SJSA1 (cell line): ENCODE measurements around the gene GLB1L. TPM values are rescaled to one million over a fixed set of nuclear protein-coding genes. Genes with fewer than 3 reads are reported as not detected.

ENCODE experiments used
- DNase-seq, 2 experiments: peaks; one replicate each; pipeline ENCODE4 v3.0.0-alpha.2; 2015 to 2020; ENCODE audit warnings: low spot score in 2 of 2, low read depth in 1 of 2
- H3K27ac ChIP-seq: fragments of 250-450 bp; sonication (Bioruptor Pico); 2 replicates; pipeline ENCODE4 v1.5.1; 2020; ENCODE audit warnings: mild to moderate bottlenecking, moderate library complexity
- H3K27me3 ChIP-seq: fragments of 250-450 bp; sonication (Bioruptor Pico); replicated peaks from 2 replicates; pipeline ENCODE4 v1.5.1; 2020; ENCODE audit warnings: mild to moderate bottlenecking, moderate library complexity
- H3K36me3 ChIP-seq: fragments of 250-450 bp; sonication (Bioruptor Pico); 2 replicates; pipeline ENCODE4 v1.5.1; 2020; ENCODE audit warnings: mild to moderate bottlenecking
- H3K4me1 ChIP-seq: fragments of 250-450 bp; sonication (Bioruptor Pico); replicated peaks from 2 replicates; pipeline ENCODE4 v1.6.1; 2021; ENCODE audit warnings: mild to moderate bottlenecking
- H3K4me3 ChIP-seq: fragments of 250-450 bp; sonication (Bioruptor Pico); 2 replicates; pipeline ENCODE4 v1.5.1; 2020; ENCODE audit warnings: mild to moderate bottlenecking
- H3K9me3 ChIP-seq: fragments of 250-450 bp; sonication (Bioruptor Pico); replicated peaks from 2 replicates; pipeline ENCODE4 v1.5.1; 2020; ENCODE audit warnings: mild to moderate bottlenecking
- total RNA-seq: library from RNA; depleted of rRNA; stranded (reverse); fragments of >200 nt; shearing (Covaris generic); gene quantifications from 2 replicates; pipeline ENCODE4 v1.2.3, GENCODE V29; 2014

GLB1L gene
- total RNA-seq, 1 experiment from 2014 or later = 3.6 TPM

DNA sequence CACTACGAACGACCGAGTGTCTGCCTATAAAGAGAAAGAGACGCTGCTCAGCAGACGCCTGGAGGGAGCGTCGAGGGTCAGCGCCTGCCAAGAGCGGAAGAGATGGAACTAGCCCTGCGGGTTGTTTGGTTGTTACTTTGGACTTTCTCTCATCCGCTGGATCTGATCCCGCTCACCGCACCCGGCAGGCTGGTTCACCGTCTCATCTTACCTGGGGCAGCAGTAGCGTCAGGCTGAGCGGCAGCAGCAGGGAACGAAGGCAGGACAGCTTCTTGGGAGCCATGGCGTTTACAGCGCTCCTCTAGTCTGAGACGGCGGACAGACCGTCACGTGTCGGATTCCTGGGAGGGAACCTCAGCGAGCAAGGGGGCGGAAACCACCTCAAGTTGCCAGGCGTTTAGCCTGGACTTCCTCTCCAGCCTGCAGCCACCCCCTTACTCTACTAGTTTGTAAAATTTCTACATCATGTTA lies 1.9 kb downstream of the GLB1L start:
- Histone ChIP-seq H3K27ac (no peak overlapping the region), H3K4me3 (no peak overlapping the region), H3K4me1 (peaks cover 17% of the 10 kb centered on the region), H3K27me3 (no peaks in the 10 kb centered on the region), H3K36me3 (peaks cover 23% of the 10 kb centered on the region), H3K9me3 (no peaks in the 10 kb centered on the region)
- DNase-seq = no peak

- Histone ChIP-seq H3K27me3 (no peaks in the 10 kb centered on the region), H3K36me3 (peaks cover 54% of the 10 kb centered on the region), H3K4me1 (peaks cover 7% of the 10 kb centered on the region), H3K27ac (no peak overlapping the region), H3K9me3 (no peaks in the 10 kb centered on the region), H3K4me3 (no peak overlapping the region)
- DNase-seq = no peak
These were observed 10.9 kb downstream of the GLB1L start for GRCh38 chr2:219234331-219234730.

DNA sequence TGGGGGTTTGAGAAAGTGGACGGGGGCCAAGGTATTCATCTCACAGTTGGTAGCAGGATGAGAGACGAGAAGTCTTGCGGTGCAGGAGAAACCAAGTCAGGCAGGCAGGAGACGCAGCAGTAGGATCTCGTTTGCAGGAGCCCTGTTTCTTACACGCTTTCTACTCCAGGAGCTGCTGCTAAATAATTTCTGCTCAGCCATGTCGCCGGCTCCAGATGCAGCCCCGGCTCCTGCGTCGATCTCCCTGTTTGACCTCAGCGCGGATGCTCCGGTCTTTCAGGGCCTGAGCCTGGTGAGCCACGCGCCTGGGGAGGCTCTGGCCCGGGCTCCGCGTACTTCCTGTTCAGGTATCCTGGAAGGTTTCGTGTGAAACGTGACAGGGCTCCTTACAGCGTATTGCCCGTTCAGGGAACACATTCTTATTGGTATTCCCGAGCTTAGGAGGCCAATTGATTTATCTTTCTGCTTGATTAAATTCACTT lies 15.1 kb downstream of the GLB1L start:
- DNase-seq = no peak
- Histone ChIP-seq H3K27ac (peak overlapping the region; percentile 82), H3K27me3 (no peaks in the 10 kb centered on the region), H3K9me3 (no peaks in the 10 kb centered on the region), H3K4me3 (peak overlapping the region; percentile 82), H3K4me1 (peaks cover 19% of the 10 kb centered on the region), H3K36me3 (peaks cover 52% of the 10 kb centered on the region)

DNA sequence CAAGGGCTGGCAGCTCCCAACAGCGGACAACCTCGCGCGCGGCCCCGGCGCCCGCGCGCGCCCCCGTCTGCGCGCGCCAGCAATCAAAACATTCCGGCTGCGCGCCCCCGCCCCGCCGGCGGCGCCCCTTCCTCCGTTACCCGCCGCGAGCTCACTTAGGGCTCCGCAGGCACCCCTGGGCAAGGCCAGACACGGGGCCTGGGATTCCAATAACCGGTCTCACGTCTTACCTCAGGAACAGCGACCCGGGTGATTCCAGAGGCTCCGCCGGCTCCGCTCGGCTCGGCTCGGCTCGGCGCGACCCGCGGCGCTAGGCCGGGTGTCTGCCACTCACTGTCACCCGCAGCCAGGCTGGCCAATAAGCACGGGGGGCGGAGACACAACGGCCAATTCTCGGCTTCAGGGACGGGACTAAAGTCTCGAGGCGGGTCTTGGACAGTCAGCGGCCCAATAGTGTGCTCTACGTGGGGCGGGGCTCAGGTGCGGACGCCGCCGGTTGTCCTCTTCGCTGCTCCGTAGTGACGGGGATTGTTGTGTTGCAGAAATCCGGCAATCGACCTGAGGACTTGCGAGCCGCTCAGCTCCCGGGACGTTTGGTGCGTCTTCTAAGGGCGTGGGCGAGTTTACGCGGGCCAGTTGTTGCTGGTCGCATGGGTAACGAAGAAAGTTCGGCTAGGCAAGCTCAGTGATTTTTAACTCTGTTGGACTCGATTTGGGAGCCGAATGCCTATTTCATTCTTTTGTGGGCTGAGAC lies 15.8 kb downstream of the GLB1L start, which contains the start of the genes ANKZF1 and ATG9A:
Gene ANKZF1 (plus strand): TSS at position 502 of the 754 bp plus-strand sequence. CDS start 452 bp downstream, outside the sequence.
Gene ATG9A (minus strand): TSS at position 332 of the 754 bp plus-strand sequence. CDS start 1,612 bp downstream, outside the sequence.
- Histone ChIP-seq H3K4me1 (peaks cover 19% of the 10 kb centered on the region), H3K4me3 (peak within 1 kb of the TSS; percentile 82), H3K27me3 (no peaks in the 10 kb centered on the region), H3K9me3 (no peaks in the 10 kb centered on the region), H3K27ac (peak within 1 kb of the TSS; percentile 82), H3K36me3 (peaks cover 52% of the 10 kb centered on the region)
- peak; percentile 97 to 99 for DNase-seq

DNA sequence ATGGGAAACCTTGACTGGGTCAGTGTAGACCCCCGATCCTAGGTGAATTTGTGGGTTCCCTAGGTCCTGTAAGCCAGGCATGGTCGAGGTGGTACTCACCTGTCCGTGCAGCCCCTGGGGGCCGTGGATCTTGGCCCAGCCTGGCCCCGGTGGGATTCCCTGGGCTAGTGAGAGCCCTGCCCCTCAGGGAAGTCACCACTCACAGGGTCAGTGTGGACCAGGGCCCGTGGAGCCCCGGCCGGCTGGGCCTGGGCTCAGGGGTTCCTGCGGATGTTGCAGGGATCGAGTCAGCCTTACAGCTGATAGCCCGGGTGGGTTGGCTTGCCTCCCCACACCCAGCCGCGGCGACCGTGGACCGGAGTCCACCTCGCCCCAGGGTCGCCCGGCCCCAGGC lies 16.3 kb downstream of the GLB1L start:
- no peak for DNase-seq

DNA sequence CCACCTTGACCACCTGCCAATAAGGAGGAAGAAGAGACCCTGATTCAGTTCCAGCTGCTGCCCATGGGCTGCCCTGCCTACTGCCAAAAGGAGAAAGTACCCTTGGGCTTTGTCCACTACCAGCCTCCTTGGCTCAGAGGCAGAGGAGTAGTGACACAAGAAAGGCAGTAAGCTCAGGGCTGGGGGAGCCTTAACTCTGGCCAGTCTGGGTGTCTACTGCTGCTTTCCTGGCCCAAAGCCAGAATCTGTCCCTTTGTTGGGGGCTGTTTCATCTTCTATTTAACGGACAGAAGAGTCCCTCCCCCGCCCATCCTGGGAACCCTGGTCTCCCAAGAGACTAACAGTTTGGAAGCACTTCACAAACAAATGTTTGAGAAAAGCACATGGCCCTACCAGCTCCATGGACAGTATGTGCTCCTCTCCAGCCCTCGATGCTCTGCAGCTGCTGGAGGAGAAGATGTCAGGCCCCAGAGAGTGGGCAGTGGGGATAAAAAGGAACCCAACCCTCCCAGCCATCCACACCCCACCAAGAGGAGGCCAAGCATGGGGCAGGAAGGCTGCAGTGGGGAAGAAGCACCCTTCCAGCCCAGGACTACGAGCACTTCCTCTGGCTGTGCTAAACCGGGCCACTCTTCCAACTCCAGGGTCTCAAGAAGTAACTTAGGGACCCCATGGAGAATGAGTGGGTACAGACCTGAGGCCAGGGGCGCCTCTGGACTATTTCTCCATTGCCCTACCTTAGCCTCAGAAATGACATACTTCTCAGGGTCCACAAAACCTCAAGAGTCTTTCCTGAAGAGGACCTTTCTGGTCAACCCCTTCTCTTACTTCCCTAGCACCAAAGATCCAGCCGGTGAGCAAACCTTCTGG lies 17.0 kb downstream of the GLB1L start:
- peaks cover 19% of the 10 kb centered on the region for H3K4me1 ChIP-seq

More for the DNA sequence above, 16.3 kb downstream of the GLB1L start:
- peaks cover 52% of the 10 kb centered on the region for H3K36me3 ChIP-seq
- H3K4me3 ChIP-seq = peak overlapping the region; percentile 82
- no peaks in the 10 kb centered on the region for H3K9me3 ChIP-seq
- peaks cover 19% of the 10 kb centered on the region for H3K4me1 ChIP-seq
- peak overlapping the region; percentile 82 for H3K27ac ChIP-seq
- H3K27me3 ChIP-seq = no peaks in the 10 kb centered on the region

DNA sequence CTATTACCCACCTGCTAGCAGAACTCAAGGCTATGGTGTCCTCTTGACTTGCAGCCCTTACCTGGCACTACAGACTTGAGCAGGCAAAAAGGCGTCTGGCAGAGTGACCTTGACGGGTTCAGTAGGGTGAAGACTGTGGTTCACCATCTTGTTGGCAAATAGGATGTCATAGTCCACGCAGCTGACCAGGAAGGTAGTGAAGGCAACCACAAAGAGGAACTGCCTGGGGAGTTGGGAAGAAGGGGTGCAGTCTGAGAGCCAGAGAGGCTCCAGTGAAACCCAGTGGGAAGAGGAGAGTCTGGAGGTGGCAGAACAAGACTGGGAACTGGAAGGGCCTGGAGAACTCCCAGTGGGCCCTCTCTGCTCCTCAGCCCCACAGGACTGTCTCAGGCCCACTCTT lies 19.9 kb downstream of the GLB1L start:
- no peak overlapping the region for H3K4me3 ChIP-seq
- H3K27ac ChIP-seq = no peak overlapping the region
- H3K36me3 ChIP-seq = peaks cover 65% of the 10 kb centered on the region
- no peaks in the 10 kb centered on the region for H3K9me3 ChIP-seq
- H3K27me3 ChIP-seq = no peaks in the 10 kb centered on the region
- H3K4me1 ChIP-seq = peaks cover 13% of the 10 kb centered on the region
- DNase-seq = no peak

More for the DNA sequence above, 17.0 kb downstream of the GLB1L start:
- Histone ChIP-seq H3K9me3 (no peaks in the 10 kb centered on the region), H3K27ac (no peak overlapping the region), H3K27me3 (no peaks in the 10 kb centered on the region), H3K36me3 (peaks cover 52% of the 10 kb centered on the region), H3K4me3 (peak overlapping the region; percentile 82)
- DNase-seq = no peak

DNA sequence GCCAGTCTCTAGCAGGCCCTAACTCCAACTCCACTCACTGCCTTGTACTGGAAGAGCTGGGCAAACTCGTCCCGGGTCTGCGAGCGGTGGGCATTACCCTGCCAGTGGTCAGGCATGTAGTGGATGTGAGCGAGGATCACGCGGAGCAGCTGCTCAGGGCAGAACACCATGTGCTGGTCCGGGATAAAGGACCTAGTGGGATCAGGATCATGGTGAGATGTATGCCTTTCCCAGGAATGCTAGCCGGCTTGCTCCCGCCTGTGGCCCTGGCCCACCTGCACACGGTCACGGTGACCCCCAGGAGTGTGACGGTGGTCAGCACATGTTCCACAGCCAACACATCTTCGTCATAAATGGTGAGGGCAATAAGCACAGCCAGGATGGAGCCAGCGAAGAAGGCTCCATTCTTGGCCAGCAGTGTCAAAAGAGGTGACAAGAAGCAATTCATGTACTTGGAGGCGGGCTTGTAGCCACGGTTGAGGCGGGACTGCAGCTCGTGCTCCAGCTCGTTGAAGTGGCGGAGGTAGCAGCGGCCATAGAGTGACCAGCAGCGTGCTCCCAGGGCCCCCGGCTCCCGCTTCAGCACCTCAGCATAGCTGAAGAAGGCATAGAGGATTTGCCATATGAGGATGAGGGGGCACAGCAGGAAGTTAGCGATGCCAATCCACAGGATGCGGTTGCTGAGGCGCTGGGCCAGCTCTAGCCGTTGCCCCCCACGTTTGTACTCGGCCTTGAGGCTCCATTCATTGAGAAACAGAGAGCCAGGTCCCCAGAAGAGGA lies 21.2 kb downstream of the GLB1L start:
- Histone ChIP-seq H3K27me3 (no peaks in the 10 kb centered on the region), H3K9me3 (no peaks in the 10 kb centered on the region), H3K36me3 (peaks cover 74% of the 10 kb centered on the region), H3K4me3 (no peak overlapping the region), H3K4me1 (peaks cover 18% of the 10 kb centered on the region), H3K27ac (no peak overlapping the region)
- DNase-seq = no peak

DNA sequence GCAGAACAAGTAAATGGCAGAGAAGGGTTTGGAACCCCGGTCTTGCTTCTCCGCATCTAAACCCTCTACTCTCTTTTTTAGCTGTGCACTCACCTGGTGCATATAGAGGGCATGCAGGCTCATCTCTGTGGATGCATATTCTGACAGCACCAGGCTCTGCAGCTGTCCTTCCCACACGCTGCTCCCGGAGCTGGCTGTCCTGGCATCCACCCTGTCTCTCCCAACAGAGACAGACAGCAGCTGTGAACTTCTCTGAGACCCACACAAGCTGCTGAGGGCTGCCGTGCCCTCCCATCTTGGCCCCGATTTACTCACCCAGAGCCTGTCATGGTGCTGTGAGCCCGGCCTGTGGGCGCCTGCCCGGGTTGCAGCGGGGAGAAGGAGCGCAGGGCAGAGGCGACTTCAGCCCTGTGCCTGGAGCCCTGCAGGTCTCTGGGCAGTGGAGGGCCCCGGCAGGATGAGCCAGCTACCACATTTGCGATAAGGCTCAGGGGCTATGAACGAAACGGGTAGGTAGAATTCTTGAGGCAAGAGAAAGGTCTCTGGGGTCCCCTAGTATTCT lies 23.2 kb downstream of the GLB1L start:
- Histone ChIP-seq H3K27me3 (no peaks in the 10 kb centered on the region), H3K27ac (no peak overlapping the region), H3K4me3 (no peak overlapping the region), H3K9me3 (no peaks in the 10 kb centered on the region), H3K36me3 (peaks cover 72% of the 10 kb centered on the region), H3K4me1 (peaks cover 25% of the 10 kb centered on the region)
- no peak for DNase-seq

GRCh38 chr2:219220652-219221402 lies 24.4 kb downstream of the GLB1L start:
- H3K4me1 ChIP-seq = peaks cover 27% of the 10 kb centered on the region
- no peak overlapping the region for H3K27ac ChIP-seq
- no peak overlapping the region for H3K4me3 ChIP-seq
- H3K27me3 ChIP-seq = no peaks in the 10 kb centered on the region
- no peak for DNase-seq
- peaks cover 77% of the 10 kb centered on the region for H3K36me3 ChIP-seq
- H3K9me3 ChIP-seq = no peaks in the 10 kb centered on the region

DNA sequence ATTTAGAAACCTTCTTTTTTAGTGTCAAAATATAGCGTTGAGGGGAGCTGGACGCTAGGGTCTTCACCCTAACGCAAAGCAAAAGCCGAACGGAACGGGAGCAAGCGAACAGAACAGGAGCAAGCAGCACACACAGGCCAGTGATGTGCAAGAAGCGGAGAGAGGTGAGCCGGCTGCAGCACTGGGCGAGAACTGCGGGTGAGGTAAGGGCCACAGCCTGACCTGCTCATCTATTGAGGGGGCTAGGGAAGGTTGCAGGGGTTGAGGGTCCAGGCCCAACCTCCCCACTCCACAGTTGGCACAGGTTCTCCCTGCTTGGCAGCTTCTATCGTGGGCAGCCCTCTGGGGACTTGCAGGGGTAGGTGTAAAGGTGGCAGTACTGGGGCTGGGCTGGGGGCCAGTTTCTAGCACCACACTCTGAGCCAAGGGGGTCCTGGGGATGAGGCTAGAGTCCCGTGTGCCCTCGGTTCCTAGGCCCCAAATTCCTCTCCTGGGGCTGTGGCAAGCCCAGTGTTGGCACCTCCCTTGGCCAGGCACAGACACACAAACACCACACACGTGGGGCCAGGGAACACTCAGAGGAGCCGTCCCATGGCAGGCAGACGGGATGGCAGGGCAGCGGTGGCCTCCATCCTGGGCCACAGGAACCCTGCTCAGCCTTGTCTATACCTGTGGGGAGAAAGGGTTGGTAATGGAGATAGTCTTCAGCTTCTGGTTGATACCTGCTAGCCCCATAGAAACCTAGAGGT lies 25.3 kb downstream of the GLB1L start:
- Histone ChIP-seq H3K36me3 (peaks cover 78% of the 10 kb centered on the region), H3K4me3 (no peak overlapping the region), H3K27ac (no peak overlapping the region), H3K4me1 (peaks cover 27% of the 10 kb centered on the region), H3K9me3 (no peaks in the 10 kb centered on the region), H3K27me3 (no peaks in the 10 kb centered on the region)
- DNase-seq = no peak
